ENCODE results near the gene CEP95. TPM values are rescaled to one million over a fixed set of nuclear protein-coding genes. Genes with fewer than 3 reads are reported as not detected.
"Not testable (repeated sequence)": the region's sequence is repeated elsewhere in the genome, so short reads cannot be mapped to it uniquely, and the experiment has no call there.

Gene CEP95
- total RNA-seq, 2 experiments from 2014 or later = 39.3 to 39.7 TPM

DNA sequence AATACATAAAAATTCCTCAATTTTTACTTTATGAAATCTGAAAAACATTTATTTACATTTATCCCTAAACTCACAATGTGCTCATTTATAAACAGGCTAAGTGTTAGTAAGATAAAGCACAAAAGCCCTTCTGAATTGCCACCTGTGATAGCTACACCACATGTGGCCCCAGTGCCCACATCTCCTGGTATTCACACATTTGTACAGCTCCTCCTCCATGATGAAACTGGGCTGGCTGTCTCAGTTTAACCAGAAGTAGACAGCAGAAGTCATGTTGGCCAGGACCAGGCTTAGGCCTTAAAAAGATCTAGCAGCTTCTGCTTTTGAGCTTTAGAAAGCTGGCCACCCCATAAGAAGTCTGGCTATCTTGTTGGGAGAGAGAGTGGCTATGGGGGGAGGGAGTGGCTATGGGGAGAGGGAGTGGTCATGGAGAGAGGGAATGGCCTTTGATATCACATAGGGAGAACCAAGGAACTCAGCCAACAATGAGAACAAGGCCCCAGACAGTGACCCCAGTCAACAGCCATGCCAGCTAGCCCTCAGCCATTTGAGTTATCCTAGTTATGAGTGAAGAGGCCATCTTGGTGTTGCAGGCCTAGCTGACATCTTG lies 47.4 kb downstream of the CEP95 start:
- no peak for DNase-seq
- Mint-ChIP-seq H3K9me3 (no peaks in the 10 kb centered on the region), H3K27me3 (no peaks in the 10 kb centered on the region), H3K27ac (no peak overlapping the region), H3K36me3 (no peaks in the 10 kb centered on the region), H3K4me3 (no peak overlapping the region), H3K4me1 (no peaks in the 10 kb centered on the region)

DNA sequence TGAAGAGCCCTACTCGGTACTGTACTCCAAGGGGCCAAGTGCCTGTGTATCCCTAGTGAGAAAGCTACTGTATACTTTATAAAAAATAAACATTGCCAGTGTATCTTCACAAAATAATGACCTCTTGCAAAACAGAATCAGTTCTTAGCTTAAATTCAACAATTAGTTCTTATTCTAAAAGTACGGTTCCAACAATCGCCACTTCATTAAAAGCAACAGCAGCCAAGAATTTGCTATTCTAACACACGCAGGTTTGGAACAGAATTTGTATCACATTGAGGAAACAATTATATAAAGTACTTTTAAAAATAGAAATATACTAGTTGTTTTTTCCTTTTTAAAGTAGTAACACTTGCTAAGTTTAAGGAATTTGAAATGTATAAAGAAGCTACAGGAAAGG lies 48.5 kb downstream of the CEP95 start:
- H3K27me3 Mint-ChIP-seq = no peaks in the 10 kb centered on the region
- no peak for DNase-seq
- no peaks in the 10 kb centered on the region for H3K9me3 Mint-ChIP-seq
- no peaks in the 10 kb centered on the region for H3K4me1 Mint-ChIP-seq
- no peak overlapping the region for H3K27ac Mint-ChIP-seq
- H3K36me3 Mint-ChIP-seq = no peaks in the 10 kb centered on the region
- H3K4me3 Mint-ChIP-seq = no peak overlapping the region

- Mint-ChIP-seq H3K27me3 (no peaks in the 10 kb centered on the region), H3K4me3 (no peak overlapping the region), H3K4me1 (peaks cover 2% of the 10 kb centered on the region), H3K36me3 (peaks cover 9% of the 10 kb centered on the region), H3K9me3 (no peaks in the 10 kb centered on the region), H3K27ac (no peak overlapping the region)
- no peak for DNase-seq
Observed at GRCh38 chr17:64564098-64564497, 57.3 kb downstream of the CEP95 start.

DNA sequence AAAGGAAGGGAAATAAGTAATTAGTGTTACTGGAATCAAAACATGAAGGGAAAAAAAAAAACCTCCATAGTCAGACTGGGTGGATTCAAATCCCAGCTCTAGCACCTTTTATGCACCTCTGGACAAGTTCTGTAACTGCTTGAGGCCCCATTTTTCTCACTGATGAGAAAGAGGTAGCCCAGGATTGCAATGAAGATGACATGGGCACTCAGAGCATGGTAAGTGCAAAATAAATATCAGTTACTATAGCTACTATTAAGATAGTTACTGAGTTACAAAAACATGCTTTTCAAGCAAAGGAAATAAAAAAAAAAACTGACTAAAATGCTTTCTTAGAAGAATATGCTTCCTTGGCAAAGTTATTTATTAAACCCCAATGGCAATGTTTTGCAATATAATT lies 58.8 kb downstream of the CEP95 start:
- Mint-ChIP-seq H3K27ac (no peak overlapping the region), H3K27me3 (no peaks in the 10 kb centered on the region), H3K4me3 (no peak overlapping the region), H3K36me3 (peaks cover 9% of the 10 kb centered on the region), H3K4me1 (peaks cover 2% of the 10 kb centered on the region), H3K9me3 (no peaks in the 10 kb centered on the region)
- no peak for DNase-seq

DNA sequence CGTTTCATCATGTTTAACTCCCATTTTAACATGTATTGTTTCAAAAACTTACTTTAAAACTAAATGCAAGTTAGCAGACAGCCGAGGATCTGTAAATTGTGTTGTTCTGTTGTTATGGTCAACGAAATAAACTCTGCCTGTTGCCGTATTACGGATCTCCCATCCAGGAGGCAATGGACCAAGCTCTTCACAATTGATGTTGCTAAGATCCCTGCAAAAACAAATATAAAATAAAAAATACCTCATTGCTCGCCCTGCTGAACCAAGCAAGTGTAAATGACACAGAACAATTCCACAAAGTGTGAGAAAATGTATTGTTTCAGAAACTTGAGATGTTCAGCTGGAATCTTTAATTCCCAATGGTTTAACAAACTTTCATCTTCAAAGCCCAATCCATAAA lies 65.0 kb downstream of the CEP95 start:
- H3K9me3 Mint-ChIP-seq = no peaks in the 10 kb centered on the region
- H3K4me3 Mint-ChIP-seq = no peak overlapping the region
- peaks cover 2% of the 10 kb centered on the region for H3K36me3 Mint-ChIP-seq
- H3K27me3 Mint-ChIP-seq = no peaks in the 10 kb centered on the region
- no peak overlapping the region for H3K27ac Mint-ChIP-seq
- no peak for DNase-seq
- peaks cover 11% of the 10 kb centered on the region for H3K4me1 Mint-ChIP-seq

DNA sequence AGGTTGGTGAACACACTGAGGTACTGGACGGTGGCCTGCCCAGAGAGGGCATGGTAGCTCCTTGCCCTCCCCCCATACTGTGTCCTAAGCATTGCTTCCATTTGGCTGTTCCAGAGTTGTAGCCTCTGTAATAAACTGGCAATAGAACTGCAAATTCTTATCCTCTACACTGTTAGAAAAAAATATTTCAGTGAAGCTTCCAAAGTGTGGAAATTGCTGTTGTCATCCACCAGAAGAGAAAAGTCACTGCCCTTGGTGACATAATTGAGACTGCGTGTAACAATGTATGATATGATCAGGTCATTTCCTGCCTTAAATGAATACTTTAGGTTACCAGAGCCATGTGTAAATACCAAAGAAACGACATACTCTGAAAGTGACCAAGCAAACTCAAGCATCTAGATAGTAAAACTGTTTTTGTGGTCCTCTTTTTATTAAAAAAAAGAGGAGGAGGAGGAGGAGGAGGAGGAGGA lies 65.9 kb downstream of the CEP95 start:
- Mint-ChIP-seq H3K4me3 (no peak overlapping the region), H3K9me3 (no peaks in the 10 kb centered on the region), H3K4me1 (peaks cover 11% of the 10 kb centered on the region), H3K27ac (peak overlapping the region; percentile 74), H3K27me3 (no peaks in the 10 kb centered on the region), H3K36me3 (peaks cover 6% of the 10 kb centered on the region)
- DNase-seq = no peak

- no peaks in the 10 kb centered on the region for H3K27me3 Mint-ChIP-seq
- no peak overlapping the region for H3K27ac Mint-ChIP-seq
- H3K9me3 Mint-ChIP-seq = no peaks in the 10 kb centered on the region
Observed at GRCh38 chr17:64573214-64573613, 66.4 kb downstream of the CEP95 start.

DNA sequence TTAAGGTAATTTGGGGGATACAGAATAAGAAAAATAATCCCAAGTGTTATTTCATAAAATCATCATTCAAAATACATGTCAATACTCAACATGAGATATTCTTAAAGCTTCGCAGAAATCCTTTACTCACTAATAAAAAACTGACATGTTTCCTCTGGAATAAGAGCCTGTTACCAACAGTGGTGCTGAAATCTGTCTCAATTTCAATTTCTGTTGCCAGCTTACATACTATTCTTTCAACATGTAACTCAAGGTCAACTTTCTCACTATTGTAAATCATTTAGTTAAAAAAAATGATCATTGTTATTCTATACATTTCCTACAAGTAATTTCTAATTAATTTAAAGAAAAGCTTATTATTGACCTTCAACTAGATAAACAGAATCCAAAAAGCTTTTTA lies 67.9 kb downstream of the CEP95 start:
- DNase-seq = no peak
- H3K36me3 Mint-ChIP-seq = peaks cover 9% of the 10 kb centered on the region
- no peak overlapping the region for H3K4me3 Mint-ChIP-seq
- no peaks in the 10 kb centered on the region for H3K9me3 Mint-ChIP-seq
- peaks cover 11% of the 10 kb centered on the region for H3K4me1 Mint-ChIP-seq
- H3K27ac Mint-ChIP-seq = no peak overlapping the region
- H3K27me3 Mint-ChIP-seq = no peaks in the 10 kb centered on the region

More at GRCh38 chr17:64573214-64573613, 66.4 kb downstream of the CEP95 start:
- peaks cover 11% of the 10 kb centered on the region for H3K4me1 Mint-ChIP-seq
- peaks cover 8% of the 10 kb centered on the region for H3K36me3 Mint-ChIP-seq
- no peak overlapping the region for H3K4me3 Mint-ChIP-seq
- DNase-seq = no peak

DNA sequence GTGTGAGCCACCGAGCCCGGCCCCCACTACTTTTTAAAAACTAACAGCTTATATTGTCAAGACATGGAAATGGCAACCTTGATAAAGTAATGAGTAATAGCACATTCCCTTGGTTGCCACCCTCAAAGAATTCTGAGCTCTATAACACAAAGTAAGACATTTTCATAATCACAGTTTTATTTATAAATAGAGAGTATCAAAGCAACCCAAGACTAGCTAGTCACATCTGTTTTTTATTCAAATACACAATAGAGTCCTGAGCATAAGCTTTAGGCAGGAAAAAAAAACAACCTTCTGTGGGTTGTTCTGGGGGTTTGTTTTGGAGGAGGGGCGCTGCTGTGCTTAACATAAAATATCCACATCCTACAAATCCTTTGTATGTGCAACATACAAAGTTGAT lies 68.7 kb downstream of the CEP95 start:
- no peak for DNase-seq
- Mint-ChIP-seq H3K36me3 (peaks cover 9% of the 10 kb centered on the region), H3K27ac (no peak overlapping the region), H3K4me1 (peaks cover 14% of the 10 kb centered on the region), H3K9me3 (no peaks in the 10 kb centered on the region), H3K4me3 (no peak overlapping the region), H3K27me3 (no peaks in the 10 kb centered on the region)

GRCh38 chr17:64577025-64577424 lies 70.2 kb downstream of the CEP95 start:
- not testable (repeated sequence) for H3K9me3 Mint-ChIP-seq, H3K27ac Mint-ChIP-seq, DNase-seq, H3K27me3 Mint-ChIP-seq, H3K4me3 Mint-ChIP-seq
- Mint-ChIP-seq H3K36me3 (peaks cover 17% of the 10 kb centered on the region), H3K4me1 (peaks cover 25% of the 10 kb centered on the region)

GRCh38 chr17:64579917-64580316 lies 73.1 kb downstream of the CEP95 start:
- Mint-ChIP-seq H3K4me3 (no peak overlapping the region), H3K27ac (peak overlapping the region; percentile 31), H3K4me1 (peaks cover 14% of the 10 kb centered on the region), H3K36me3 (peaks cover 21% of the 10 kb centered on the region), H3K27me3 (no peaks in the 10 kb centered on the region), H3K9me3 (no peaks in the 10 kb centered on the region)
- DNase-seq = no peak

DNA sequence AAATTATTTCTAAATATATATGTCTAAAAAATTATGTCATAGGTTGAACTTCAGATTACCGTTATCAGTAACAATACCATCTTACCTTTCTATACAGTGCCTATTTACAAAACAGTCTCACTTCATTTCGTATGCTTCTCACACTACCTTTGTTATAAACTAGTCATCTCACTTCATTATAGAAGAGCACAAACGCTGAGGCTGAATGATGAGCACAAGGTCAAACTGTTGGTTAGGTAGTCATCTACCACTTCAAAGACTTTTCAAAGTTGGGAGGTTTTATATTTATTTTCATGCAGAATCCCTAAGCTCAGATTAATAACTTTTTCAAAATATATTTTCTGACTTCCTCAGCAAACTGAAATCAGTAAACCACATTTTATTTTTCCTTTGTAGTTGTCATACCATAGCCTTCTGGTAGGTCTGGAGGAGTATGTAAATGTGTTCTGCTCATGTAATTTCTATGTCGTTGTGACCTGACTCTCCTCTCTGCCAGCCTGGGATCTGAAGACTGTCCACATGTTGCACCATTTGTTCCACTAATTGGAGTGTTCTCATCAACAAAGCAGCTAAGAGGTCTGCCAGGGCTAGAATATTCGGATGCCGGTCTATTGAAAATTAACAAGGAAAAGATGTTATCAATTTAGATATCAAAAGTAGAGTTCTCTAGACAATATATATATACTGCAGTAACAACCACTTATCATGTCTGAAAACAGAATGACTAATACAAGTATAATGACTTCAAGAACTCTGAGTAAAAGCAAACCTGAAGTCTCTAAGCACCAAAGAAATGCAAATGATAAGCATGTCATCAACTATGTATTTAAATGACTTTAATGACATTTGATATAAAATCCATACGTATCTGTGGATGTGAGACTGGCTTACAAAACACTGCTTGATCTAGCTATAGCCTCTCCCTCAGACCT lies 73.9 kb downstream of the CEP95 start:
- DNase-seq = no peak
- H3K4me1 Mint-ChIP-seq = peaks cover 14% of the 10 kb centered on the region
- H3K27ac Mint-ChIP-seq = peak overlapping the region; percentile 80
- no peaks in the 10 kb centered on the region for H3K27me3 Mint-ChIP-seq
- H3K9me3 Mint-ChIP-seq = no peaks in the 10 kb centered on the region
- no peak overlapping the region for H3K4me3 Mint-ChIP-seq
- peaks cover 21% of the 10 kb centered on the region for H3K36me3 Mint-ChIP-seq

DNA sequence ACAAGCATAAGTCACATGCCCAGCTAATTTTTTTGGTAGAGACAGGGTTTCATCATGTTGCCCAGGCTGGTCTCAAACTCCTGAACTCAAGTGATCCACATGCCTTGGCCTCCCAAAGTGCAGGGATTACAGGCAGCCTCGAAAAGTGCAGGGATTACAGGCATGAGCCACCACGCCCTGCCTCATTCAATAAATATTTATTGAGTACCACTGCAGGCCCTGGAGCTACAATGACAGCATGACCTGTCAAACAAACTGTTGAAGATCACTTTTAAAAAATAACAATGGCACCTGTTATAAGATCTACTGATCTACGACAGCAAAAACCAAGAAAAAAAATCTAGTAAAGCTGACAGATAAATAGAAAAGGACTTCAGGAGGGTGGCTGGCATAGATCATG lies 76.3 kb downstream of the CEP95 start:
- H3K27ac Mint-ChIP-seq = no peak overlapping the region
- peaks cover 14% of the 10 kb centered on the region for H3K4me1 Mint-ChIP-seq

DNA sequence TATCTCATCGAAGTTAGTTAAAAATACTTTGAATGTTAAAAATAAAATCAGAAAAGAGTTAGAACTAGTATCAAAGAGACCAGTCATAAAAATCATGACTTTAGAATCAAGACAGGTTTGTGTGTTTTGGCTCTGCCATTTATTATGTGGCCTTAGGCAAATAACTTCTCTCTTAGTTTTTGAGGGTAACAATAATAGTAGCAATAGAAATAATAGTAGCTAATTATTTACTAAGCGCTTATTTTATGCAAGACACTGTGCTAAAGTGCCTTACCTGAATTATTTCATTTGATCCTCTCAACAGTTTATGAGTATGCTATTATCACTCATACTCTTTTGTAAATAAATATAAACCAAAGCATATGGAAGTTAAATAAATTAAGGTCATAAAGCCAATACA lies 78.4 kb downstream of the CEP95 start:
- DNase-seq = no peak
- peaks cover 12% of the 10 kb centered on the region for H3K36me3 Mint-ChIP-seq
- H3K9me3 Mint-ChIP-seq = no peaks in the 10 kb centered on the region
- H3K27me3 Mint-ChIP-seq = no peaks in the 10 kb centered on the region
- H3K4me3 Mint-ChIP-seq = no peak overlapping the region
- peaks cover 16% of the 10 kb centered on the region for H3K4me1 Mint-ChIP-seq
- H3K27ac Mint-ChIP-seq = no peak overlapping the region

More for the DNA sequence above, 76.3 kb downstream of the CEP95 start:
- no peaks in the 10 kb centered on the region for H3K27me3 Mint-ChIP-seq
- no peak overlapping the region for H3K4me3 Mint-ChIP-seq
- H3K36me3 Mint-ChIP-seq = peaks cover 16% of the 10 kb centered on the region
- no peak for DNase-seq
- no peaks in the 10 kb centered on the region for H3K9me3 Mint-ChIP-seq
